GM12878 (cell line): ENCODE measurements around the gene TOB1. TPM values are rescaled to one million over a fixed set of nuclear protein-coding genes. Genes with fewer than 3 reads are reported as not detected.

Experiments
- ATAC-seq: fragments of 200-7000 bp; cut with Tn5 transposase; 3 replicates; pipeline ENCODE4 v1.9.1; 2020; ENCODE audit warnings: mild to moderate bottlenecking, moderate library complexity
- BruUV-seq: library from RNA; stranded (reverse); fragments of 400-500 nt; replicated peaks from 2 replicates; lab custom pipeline; 2021; lab: Mats Ljungman, UMichigan
- CTCF ChIA-PET: fragments of 300-600 bp; sonication (Branson Sonifier 250); formaldehyde crosslinking; extraction: SDS; loops from one replicate; lab custom pipeline; 2021; ENCODE audit warnings: inconsistent platforms; lab: Yijun Ruan, JAX
- POLR2A ChIA-PET: fragments of 350-600 bp; formaldehyde crosslinking; extraction: SDS; loops from one replicate; lab custom pipeline; 2021; ENCODE audit warnings: inconsistent platforms; lab: Charles Lee
- RAD21 ChIA-PET: fragments of 300-600 bp; sonication (Branson Sonifier 250); formaldehyde crosslinking; loops from one replicate; lab custom pipeline; 2023; ENCODE audit warnings: antibody characterized with exemption; ENCODE audit not compliant: unreplicated experiment; lab: Charles Lee
- SMC1A ChIA-PET: fragments of 300-600 bp; sonication (Branson Sonifier 250); formaldehyde crosslinking; loops from one replicate; lab custom pipeline; 2023; ENCODE audit not compliant: unreplicated experiment, uncharacterized antibody; lab: Charles Lee
- DNase-seq: peaks from one replicate; pipeline ENCODE4 v3.0.0-alpha.2; 2011; ENCODE audit warnings: low read depth, low spot score
- FAIRE-seq: peaks from 3 replicates; lab custom pipeline; 2011; peaks lifted over from hg19 to GRCh38; lab: Jason Lieb, UNC
- H2AFZ ChIP-seq: 2 replicates; pipeline ENCODE4 v1.6.0; 2011; ENCODE audit warnings: low read depth, low read length, control low read depth; ENCODE audit not compliant: control insufficient read depth
- H3K27ac ChIP-seq: 2 replicates; pipeline ENCODE4 v1.5.1; 2011; ENCODE audit warnings: control low read depth; ENCODE audit not compliant: control insufficient read depth, insufficient read depth
- H3K27me3 ChIP-seq, 2 experiments: replicated peaks in 1 of 2; 2 replicates each; pipeline versions ENCODE4 v1.6.0 to v1.6.1; 2011; ENCODE audit warnings: low read length in 1 of 2; ENCODE audit not compliant: control insufficient read depth in 2 of 2, insufficient read depth in 2 of 2
- H3K36me3 ChIP-seq, 2 experiments: 2 replicates each; pipeline ENCODE4 v1.5.1; 2011; ENCODE audit warnings: low read length in 1 of 2; ENCODE audit not compliant: control insufficient read depth in 2 of 2, insufficient read depth in 2 of 2
- H3K4me1 ChIP-seq: 2 replicates; pipeline ENCODE4 v1.6.1; 2011; ENCODE audit warnings: mild to moderate bottlenecking, low read length, moderate library complexity, mixed read lengths; ENCODE audit not compliant: control insufficient read depth, insufficient read depth
- H3K4me2 ChIP-seq: 2 replicates; pipeline ENCODE4 v1.6.0; 2011; ENCODE audit warnings: control low read depth; ENCODE audit not compliant: control insufficient read depth, insufficient read depth
- H3K4me3 ChIP-seq: fragments of 200-600 bp; sonication (generic); 2 replicates; pipeline ENCODE4 v1.5.1; 2016
- H3K79me2 ChIP-seq: 2 replicates; pipeline ENCODE4 v1.6.0; 2011; ENCODE audit warnings: low read length; ENCODE audit not compliant: control insufficient read depth, insufficient read depth
- H3K9ac ChIP-seq: 2 replicates; pipeline ENCODE4 v1.8.0; 2011; ENCODE audit warnings: low read length, control low read depth, mixed read lengths; ENCODE audit not compliant: control insufficient read depth, insufficient read depth
- H3K9me3 ChIP-seq: replicated peaks from 3 replicates; pipeline ENCODE4 v1.5.1; 2011; ENCODE audit warnings: mild to moderate bottlenecking, low read length; ENCODE audit not compliant: control insufficient read depth, insufficient read depth
- H4K20me1 ChIP-seq: 2 replicates; pipeline ENCODE4 v1.6.0; 2011; ENCODE audit not compliant: control insufficient read depth, insufficient read depth
- CTCF ChIP-seq, 3 experiments: IDR thresholded peaks in 2 of 3; conservative IDR thresholded peaks in 1 of 3; 2 replicates each; pipeline ENCODE4 v1.5.1; 2011; ENCODE audit warnings: low read depth in 3 of 3, low read length in 3 of 3, mild to moderate bottlenecking in 3 of 3, control low read depth in 2 of 3, moderate library complexity in 2 of 3, inconsistent platforms in 1 of 3, mixed read lengths in 1 of 3; ENCODE audit not compliant: control insufficient read depth in 2 of 3, insufficient read depth in 1 of 3; ENCODE audit errors: extremely low read depth in 1 of 3
- E2F4 ChIP-seq: IDR thresholded peaks from 2 replicates; pipeline ENCODE4 v1.6.1; 2012; ENCODE audit warnings: low read depth, low read length, improper control_type of control experiment
- EGR1 ChIP-seq, 2 experiments: IDR thresholded peaks; 1 replicate in 1 of 2; 2 replicates in 1 of 2; pipeline ENCODE4 v1.6.1; 2011 to 2012; ENCODE audit warnings: low read depth in 2 of 2, low read length in 2 of 2, borderline replicate concordance in 1 of 2, mild to moderate bottlenecking in 1 of 2, moderate library complexity in 1 of 2
- MXI1 ChIP-seq: fragments of 150-350 bp; IDR thresholded peaks from 2 replicates; pipeline ENCODE4 v1.6.1; 2011; ENCODE audit warnings: low read depth, mild to moderate bottlenecking, inconsistent platforms, low read length, improper control_type of control experiment
- RAD21 ChIP-seq: IDR thresholded peaks from 2 replicates; pipeline ENCODE4 v1.6.1; 2011; ENCODE audit warnings: mild to moderate bottlenecking, low read depth, low read length, moderate library complexity; ENCODE audit not compliant: insufficient read depth
- SMC3 ChIP-seq: IDR thresholded peaks from 2 replicates; pipeline ENCODE4 v1.6.1; 2011; ENCODE audit warnings: low read length, improper control_type of control experiment, borderline replicate concordance
- SRF ChIP-seq, 2 experiments: IDR thresholded peaks; 2 replicates each; pipeline ENCODE4 v1.6.1; 2011; ENCODE audit warnings: low read depth in 2 of 2, low read length in 2 of 2, mild to moderate bottlenecking in 1 of 2, moderate library complexity in 1 of 2
- SUPT20H ChIP-seq: IDR thresholded peaks from 2 replicates; pipeline ENCODE4 v1.6.1; 2011; ENCODE audit warnings: low read depth, mild to moderate bottlenecking, low read length, moderate library complexity, borderline replicate concordance; ENCODE audit not compliant: control insufficient read depth
- WRNIP1 ChIP-seq: IDR thresholded peaks from 2 replicates; pipeline ENCODE4 v1.6.1; 2011; ENCODE audit warnings: low read depth, low read length, improper control_type of control experiment, borderline replicate concordance
- ZNF687 ChIP-seq: fragments of 450-650 bp; IDR thresholded peaks from 2 replicates; pipeline ENCODE4 v1.6.1; 2017; ENCODE audit warnings: mild to moderate bottlenecking, moderate library complexity
- WGBS: methylation state at CpG from one replicate; pipeline ENCODE4 v1.1.6; 2016; ENCODE audit warnings: low lambda C conversion rate; ENCODE audit not compliant: insufficient replicate concordance, insufficient coverage; ENCODE audit errors: missing lambda C conversion rate; 5-methylcytosine and 5-hydroxymethylcytosine counted together
- in situ Hi-C: fragments of 300-500 bp; cut with MboI; formaldehyde crosslinking; loops from 9 replicates; pipeline ENCODE4 v1.14.3; 2018; ENCODE audit warnings: mixed read lengths
- intact Hi-C: fragments of 100-400 bp; cut with micrococcal nuclease; formaldehyde crosslinking; loops from one replicate; pipeline ENCODE4 v1.14.2; 2022; ENCODE audit not compliant: unreplicated experiment
- polyA plus RNA-seq, 11 experiments: library from polyadenylated mRNA; depleted of rRNA in 4 of 11; unstranded in 6 of 11; stranded (reverse) in 5 of 11; fragments of >200 nt; fragmentation: Nextera tagmentation in 4 of 11; fragmentation: Illumina TruSeq in 1 of 11; extraction: Ambion mirVana in 4 of 11; extraction: Trizol in 1 of 11; gene quantifications; 1 replicate in 1 of 11; 2 replicates in 10 of 11; pipeline versions ENCODE4 v1.2.1 to v1.2.3, GENCODE V29; 2011 to 2016; ENCODE audit warnings: inconsistent platforms in 2 of 11, missing spikeins in 2 of 11, low read depth in 1 of 11
- total RNA-seq, 4 experiments: library from RNA; depleted of rRNA in 3 of 4; stranded (reverse); fragments of >200 nt in 3 of 4; fragmentation: Illumina TruSeq in 1 of 4; extraction: Trizol in 1 of 4; gene quantifications; 2 replicates each; pipeline versions ENCODE4 v1.2.1 to v1.2.3, GENCODE V29; 2013 to 2021

TOB1 gene
- total and polyA plus RNA-seq, 10 of the 15 experiments (the other 5 are each of a cell fraction or from before 2014, with no cell fraction given): 5.0 to 32.4 (median 13.7) TPM

- no peak for TF ChIP-seq ZNF687
- no peak for TF ChIP-seq EGR1 (IDR thresholded peaks at IDR 0.05; ENCODE audit: borderline replicate concordance in 1 of 2, low read depth in 2 of 2, low read length in 2 of 2)
- no peak for TF ChIP-seq SUPT20H
- no peak for TF ChIP-seq WRNIP1
- no peak for TF ChIP-seq MXI1
- TF ChIP-seq, all 136 proteins: peak for 0
Observed at GRCh38 chr17:50863931-50864330, 2.2 kb downstream of the TOB1 start (continued).

- TF ChIP-seq E2F4 (no peak), CTCF (IDR thresholded peaks at IDR 0.05 in 2 of 3, conservative IDR thresholded peaks at IDR 0.05 in 1 of 3; ENCODE audit: control insufficient read depth in 2 of 3, extremely low read depth in 1 of 3, insufficient read depth in 1 of 3, low read depth in 3 of 3, low read length in 3 of 3) (peak; percentile 50 to 63 (median 59)), RAD21 (peak; percentile 61), SMC3 (peak; percentile 47; the same call in 1 of the 2 replicates), SRF (IDR thresholded peaks at IDR 0.05; ENCODE audit: low read depth in 2 of 2, low read length in 2 of 2) (no peak)
- 79% methylated on average over 11 of the region's 11 CpGs for WGBS
- H3K9ac ChIP-seq: no peak overlapping the region
- H3K4me3 ChIP-seq: no peak overlapping the region
- no peaks in the 10 kb centered on the region for H3K9me3 ChIP-seq
- ChIA-PET RAD21 (interaction anchor here (2.6 to 3.9 kb wide), 2 partner anchors 11 kb away, joined by 11 to 19 read pairs; no protein-coding TSS in a partner anchor), CTCF (interaction anchor here (0.6 to 8.7 kb wide), 15 partner anchors 8 to 386 kb away, joined by 3 to 85 read pairs (median 3); no protein-coding TSS in a partner anchor), POLR2A (interaction anchor here (0.7 to 1.8 kb wide), 4 partner anchors 8 to 266 kb away, joined by 3 to 8 read pairs (median 4); no protein-coding TSS in a partner anchor), SMC1A (interaction anchor here (0.6 to 5.6 kb wide), 12 partner anchors 8 to 193 kb away, joined by 3 to 46 read pairs (median 4); no protein-coding TSS in a partner anchor)
- H3K4me2 ChIP-seq: peak overlapping the region; percentile 22; the same call in 1 of the 2 replicates
- no peaks in the 10 kb centered on the region for H3K27me3 ChIP-seq
- H3K79me2 ChIP-seq: peaks cover 37% of the 10 kb centered on the region
- H4K20me1 ChIP-seq: no peaks in the 10 kb centered on the region
- no peak overlapping the region for H3K27ac ChIP-seq
- BruUV-seq: TSS peak; percentile 67
- intact Hi-C loops (loop anchor here (10.0 kb wide), 1 partner anchor 391 kb away; no protein-coding TSS in a partner anchor), in situ Hi-C loops (loop anchor here (5.0 kb wide), 1 partner anchor 49 kb away; no protein-coding TSS in a partner anchor)
- no peak for FAIRE-seq
- DNase-seq: no peak
- no peak overlapping the region for H2AFZ ChIP-seq
- no peaks in the 10 kb centered on the region; a peak in 1 of 4 replicates for H3K36me3 ChIP-seq
- ATAC-seq: no peak
- H3K4me1 ChIP-seq: no peaks in the 10 kb centered on the region
Observed at GRCh38 chr17:50863221-50863843, 2.8 kb downstream of the TOB1 start.
